ENCODE data around the gene GNAS-AS1.

Gene GNAS-AS1

GRCh38 chr20:58883241-58883691 lies 32.6 kb upstream of the GNAS-AS1 start:
- DNase-seq: no peak

DNA sequence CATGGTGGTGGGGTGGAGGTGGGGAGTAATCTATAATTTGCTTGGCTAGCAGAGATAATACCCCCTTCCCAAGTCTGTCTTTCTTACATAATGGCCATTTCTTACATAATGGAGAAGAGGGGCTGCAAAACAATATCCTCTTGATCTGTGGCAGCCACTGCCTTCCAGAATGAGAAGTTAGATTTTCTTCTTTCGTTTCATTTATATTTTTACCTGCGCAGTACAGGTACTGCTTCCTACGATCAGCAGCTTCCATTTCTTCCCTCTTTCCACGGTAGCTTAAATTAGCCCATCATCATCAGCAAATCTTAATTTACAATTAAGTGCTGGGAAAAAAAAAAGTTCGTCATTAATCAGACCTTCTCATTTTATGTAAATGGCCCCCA lies 32.0 kb upstream of the GNAS-AS1 start:
- DNase-seq: no peak

- no peak for DNase-seq
These were observed 30.5 kb upstream of the GNAS-AS1 start for GRCh38 chr20:58880994-58881752.

- DNase-seq: no peak
These were observed 29.7 kb upstream of the GNAS-AS1 start for GRCh38 chr20:58880441-58880840.

DNA sequence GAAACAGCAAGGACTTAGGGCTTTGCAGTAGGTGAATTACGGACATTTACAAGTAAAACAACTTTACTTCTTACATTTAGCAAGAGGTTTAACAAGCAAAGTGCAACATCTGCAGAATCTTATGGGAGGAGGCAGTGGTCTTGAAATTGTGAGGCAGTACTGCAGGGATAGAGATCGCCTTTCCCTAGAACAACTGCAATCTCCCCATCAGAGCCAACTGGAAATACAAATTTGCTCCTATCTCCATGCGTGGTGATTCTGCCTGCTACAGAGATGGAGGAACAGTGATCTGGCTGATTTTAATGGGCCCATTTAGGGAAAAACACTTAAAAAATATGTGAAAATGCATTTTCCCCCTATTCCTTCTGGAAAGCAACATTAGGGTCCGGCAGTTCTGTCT lies 27.7 kb upstream of the GNAS-AS1 start:
- DNase-seq: no peak

DNA sequence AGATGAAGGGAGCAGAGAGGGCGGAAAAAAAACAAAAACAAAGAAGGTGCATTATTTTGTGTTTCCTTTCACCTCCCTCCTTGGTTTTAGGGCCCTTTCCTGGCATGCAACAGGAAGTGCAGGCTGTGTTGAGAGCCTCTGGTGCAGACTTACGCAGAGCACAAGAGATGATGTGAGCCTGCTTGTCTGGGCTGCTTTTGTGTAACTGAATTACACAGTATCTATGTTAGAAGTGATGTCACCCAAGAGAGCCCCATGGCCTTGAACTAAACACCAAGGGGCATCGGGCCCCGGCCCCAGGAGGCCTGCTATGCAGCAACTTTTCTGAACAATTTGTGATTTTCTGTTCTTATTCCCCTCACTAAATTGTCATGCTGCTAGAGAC lies 27.3 kb upstream of the GNAS-AS1 start:
- DNase-seq: no peak

- no peak for DNase-seq
These were observed 26.6 kb upstream of the GNAS-AS1 start for GRCh38 chr20:58877050-58877975.

- DNase-seq: no peak
These were observed 25.7 kb upstream of the GNAS-AS1 start for GRCh38 chr20:58876437-58876836.

DNA sequence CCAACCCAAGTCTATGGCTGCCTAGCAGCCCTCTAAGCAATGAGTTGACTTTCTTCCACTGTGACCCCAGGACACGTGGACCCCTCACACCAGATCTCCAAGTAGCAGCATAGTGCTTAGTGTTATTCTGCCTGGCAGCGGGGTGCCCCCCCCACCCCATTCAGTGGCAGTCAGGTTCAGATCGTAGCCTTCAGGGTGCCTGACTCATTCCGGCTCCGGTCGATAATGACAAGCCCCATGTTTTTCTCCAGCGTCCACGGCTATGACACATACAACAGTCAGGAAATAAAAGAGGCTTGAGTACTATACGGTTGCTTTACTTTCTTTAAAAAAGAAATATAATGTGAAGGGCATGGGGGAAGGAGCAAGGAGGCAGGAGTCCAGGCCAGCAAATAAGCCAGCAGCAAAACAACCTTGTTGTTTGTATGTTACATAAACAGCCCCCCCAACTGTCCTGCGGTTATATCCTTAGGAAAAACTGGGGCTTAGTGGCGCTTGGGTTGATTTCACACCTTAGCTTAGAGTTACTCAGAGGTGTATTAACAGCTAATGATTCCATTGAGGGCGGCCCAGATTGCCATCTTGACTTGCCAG lies 24.9 kb upstream of the GNAS-AS1 start:
- DNase-seq: no peak

- no peak for DNase-seq
These were observed 24.4 kb upstream of the GNAS-AS1 start for GRCh38 chr20:58875111-58875510.

DNA sequence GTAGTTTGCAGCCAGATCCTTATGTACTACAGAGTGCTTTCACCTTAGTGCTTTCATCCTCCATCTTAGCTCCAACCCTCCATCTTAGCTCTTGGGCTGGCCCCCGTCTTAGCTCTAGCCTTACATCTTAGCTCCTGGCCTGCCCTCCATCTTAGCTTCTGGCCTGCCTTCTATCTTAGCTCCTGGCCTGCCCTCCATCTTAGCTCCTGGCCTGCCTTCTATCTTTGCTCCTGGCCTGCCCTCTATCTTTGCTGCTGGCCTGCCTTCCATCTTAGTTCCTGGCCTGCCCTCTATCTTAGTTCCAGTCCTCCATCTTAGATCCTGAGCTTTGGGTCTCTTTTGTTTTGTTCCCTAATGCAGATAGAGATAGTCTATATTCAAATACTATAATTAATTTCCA lies 23.8 kb upstream of the GNAS-AS1 start:
- DNase-seq: no peak

DNA sequence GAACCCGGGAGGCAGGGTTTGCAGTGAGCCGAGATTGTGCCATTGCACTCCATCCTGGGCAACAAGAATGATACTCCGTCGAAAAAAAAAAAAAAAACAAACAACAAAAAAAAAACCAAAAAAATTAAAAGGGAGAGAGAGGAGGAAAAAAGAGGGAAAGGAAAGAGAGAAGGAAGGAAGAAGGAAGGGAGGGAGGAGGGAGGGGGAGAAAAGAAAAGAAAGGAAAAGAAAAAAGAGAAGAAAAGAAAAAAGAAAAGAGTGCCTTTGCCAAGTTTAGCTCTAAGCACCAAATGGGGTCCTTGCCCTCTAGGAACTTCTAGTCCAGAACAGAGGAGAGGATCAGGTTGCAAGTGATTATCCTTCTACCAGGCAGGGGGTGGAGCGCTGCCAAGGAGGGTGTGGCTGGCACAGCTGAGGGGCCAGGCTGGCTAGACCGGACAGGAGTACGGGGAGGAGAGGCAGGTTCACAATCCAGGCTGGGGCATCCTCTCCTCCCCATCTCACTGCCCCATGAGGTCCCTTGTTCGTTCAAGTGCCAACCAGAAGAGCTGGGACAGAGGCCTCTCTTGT lies 20.9 kb upstream of the GNAS-AS1 start:
- no peak for DNase-seq

DNA sequence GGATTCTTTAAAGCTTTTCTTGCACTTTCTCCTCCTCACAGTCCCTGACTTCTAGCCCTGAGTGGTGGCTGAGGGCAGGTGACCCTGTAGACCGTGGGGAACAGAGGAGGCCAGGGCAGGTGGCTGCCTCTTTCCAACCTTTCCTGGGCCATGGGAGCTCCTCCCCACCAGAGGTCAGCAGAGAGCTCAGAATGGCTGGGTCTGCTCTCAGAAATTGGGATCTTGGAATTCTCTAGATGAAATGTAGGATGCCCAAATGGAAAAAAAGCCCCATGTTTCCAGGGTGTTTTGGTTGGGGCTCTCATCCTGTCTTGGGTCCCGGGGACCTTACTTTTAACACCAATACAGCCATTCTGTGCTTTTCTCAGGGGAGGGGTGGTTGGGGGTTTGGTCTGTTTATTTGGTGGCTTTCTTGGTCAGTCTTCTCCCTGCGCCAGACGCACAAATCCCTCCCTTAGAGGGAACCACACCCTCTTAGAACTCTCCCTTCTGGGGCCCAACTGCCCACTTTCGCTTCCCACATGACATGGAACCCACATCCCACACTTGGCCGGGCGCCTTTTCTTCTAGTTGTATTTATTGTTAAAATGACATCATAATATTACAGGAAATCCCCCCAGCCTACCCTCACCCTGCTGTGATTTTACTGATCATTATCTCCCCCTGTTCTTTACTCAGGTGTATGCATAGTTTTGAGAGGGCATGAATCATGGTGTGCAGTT lies 19.8 kb upstream of the GNAS-AS1 start:
- no peak for DNase-seq

- DNase-seq: no peak
These were observed 19.0 kb upstream of the GNAS-AS1 start for GRCh38 chr20:58869662-58870227.

DNA sequence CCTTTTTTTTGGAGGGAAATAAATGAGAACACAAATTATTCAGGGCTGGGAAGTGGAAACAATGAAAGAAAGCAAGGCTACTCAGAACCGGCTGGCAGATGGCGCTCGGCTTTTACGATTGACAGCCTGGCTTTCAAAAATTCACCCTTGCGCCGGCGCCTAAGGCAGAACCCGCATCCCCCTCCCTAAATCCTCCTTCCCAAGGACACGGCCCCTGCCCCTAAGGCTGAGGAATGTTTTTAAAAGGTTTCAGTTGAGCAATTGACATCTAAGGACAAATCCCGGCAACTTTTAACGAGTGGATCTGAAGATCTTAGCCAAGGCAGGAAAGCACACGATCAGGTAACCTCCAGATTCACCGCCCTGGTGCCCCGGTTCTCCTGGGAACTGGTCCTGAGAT lies 18.1 kb upstream of the GNAS-AS1 start:
- DNase-seq: no peak

DNA sequence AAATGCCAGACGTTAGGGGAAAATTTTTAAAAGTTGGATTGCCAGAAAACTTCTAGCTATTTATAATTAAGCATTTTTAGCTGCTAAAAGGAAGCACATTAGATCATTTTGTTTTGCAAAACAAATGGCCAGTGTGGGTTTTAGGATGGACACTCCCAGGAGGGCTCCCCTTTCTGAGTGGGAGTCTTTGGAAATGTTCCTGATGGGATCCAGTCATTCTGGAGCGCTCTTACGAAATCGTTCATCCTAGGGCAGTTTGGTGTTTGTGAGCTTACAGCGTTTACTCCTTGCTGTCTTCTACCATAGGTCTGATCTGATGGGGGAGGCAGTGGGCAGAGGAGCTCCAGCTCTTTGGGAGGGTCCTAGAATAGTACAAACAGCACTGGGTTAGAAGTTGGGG lies 16.5 kb upstream of the GNAS-AS1 start:
- DNase-seq: no peak

GRCh38 chr20:58865843-58866242 lies 15.1 kb upstream of the GNAS-AS1 start:
- DNase-seq: no peak

- no peak for DNase-seq
These were observed 13.6 kb upstream of the GNAS-AS1 start for GRCh38 chr20:58864346-58864745.

DNA sequence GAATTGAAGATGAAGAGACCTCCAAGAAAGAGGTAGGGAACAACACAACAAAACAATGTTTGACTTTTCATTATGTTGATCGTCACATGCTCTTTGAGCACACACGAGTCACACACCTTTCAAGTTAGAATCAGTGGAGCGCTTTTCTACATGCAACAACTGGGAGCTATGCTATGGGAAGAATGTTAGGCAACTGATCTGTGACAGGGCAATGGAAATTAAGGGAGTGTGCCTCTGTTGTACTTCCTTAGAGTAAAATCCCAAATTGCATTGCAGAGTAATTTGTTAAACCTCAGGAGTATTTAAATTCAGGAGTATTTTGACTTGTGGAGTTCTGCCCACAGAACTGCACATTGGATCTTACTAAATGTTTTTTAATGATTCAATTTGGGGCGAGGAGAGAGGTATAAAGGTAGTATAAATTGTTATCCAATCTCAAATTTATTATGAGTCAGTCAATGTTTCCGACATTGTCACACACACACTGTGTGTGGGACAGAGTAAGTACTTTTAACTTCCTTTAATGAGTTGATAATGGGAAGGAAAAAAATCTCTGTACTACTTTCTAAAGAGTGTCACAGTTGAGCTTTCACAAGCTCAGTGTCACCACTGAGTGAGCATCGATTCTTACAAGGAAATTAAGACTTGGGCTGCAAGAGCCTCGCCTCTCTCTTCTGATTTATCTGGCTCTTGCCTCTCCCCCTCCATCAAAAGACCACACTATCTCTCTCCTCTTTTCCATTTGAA lies 12.5 kb upstream of the GNAS-AS1 start:
- DNase-seq: no peak

GRCh38 chr20:58855506-58856389 lies 5.0 kb upstream of the GNAS-AS1 start:
- DNase-seq: no peak
